Thoracic aorta (tissue), 2 donors: ENCODE results near the gene ENHO. TPM values are rescaled to one million over a fixed set of nuclear protein-coding genes. Genes with fewer than 3 reads are reported as not detected.

ENCODE experiments used
- ATAC-seq: fragments of 150-250 bp; one replicate; pipeline ENCODE4 v1.8.0; 2017; ENCODE audit warnings: low read depth; ENCODE audit not compliant: insufficient number of reproducible peaks, low FRiP score
- DNase-seq: peaks from one replicate; pipeline ENCODE4 v3.0.0-alpha.2; 2020; ENCODE audit warnings: low spot score
- H3K27ac ChIP-seq, 2 donors: fragments of 200-600 bp; sonication (generic); 1 replicate in 1 of 2; 2 replicates in 1 of 2; pipeline ENCODE4 v1.5.1; 2016; ENCODE audit warnings: mild to moderate bottlenecking in 2 of 2, moderate library complexity in 2 of 2
- H3K27me3 ChIP-seq: fragments of 200-600 bp; sonication (generic); replicated peaks from 2 replicates; pipeline ENCODE4 v1.6.0; 2016; ENCODE audit warnings: mild to moderate bottlenecking; ENCODE audit not compliant: insufficient read depth
- H3K36me3 ChIP-seq: fragments of 200-600 bp; sonication (generic); one replicate; pipeline ENCODE4 v1.5.1; 2016
- H3K4me1 ChIP-seq, 2 donors: fragments of 200-600 bp; sonication (generic); 1 replicate in 1 of 2; 2 replicates in 1 of 2; pipeline versions ENCODE4 v1.5.1 to v1.6.0; 2016; ENCODE audit warnings: low read depth in 2 of 2, mild to moderate bottlenecking in 1 of 2; ENCODE audit not compliant: control insufficient read depth in 1 of 2
- H3K4me3 ChIP-seq: fragments of 200-600 bp; sonication (generic); 2 replicates; pipeline ENCODE4 v1.5.1; 2016; ENCODE audit warnings: mild to moderate bottlenecking
- H3K9me3 ChIP-seq: fragments of 200-600 bp; sonication (generic); 2 replicates; pipeline ENCODE4 v1.5.1; 2016
- total RNA-seq, 2 donors: library from RNA; depleted of rRNA; stranded (reverse); fragments of >200 nt; gene quantifications; one replicate each; pipeline versions ENCODE4 v1.1.0 to v1.2.3, GENCODE V29; 2016
- TF ChIP-seq, protein P1 (sequence below): fragments of 200-600 bp; sonication (generic); IDR thresholded peaks from one replicate; pipeline ENCODE4 v1.5.1; 2019; ENCODE audit warnings: antibody characterized with exemption

The ENHO gene
- total RNA-seq, 2 donors from 2014 or later = not detected

DNA sequence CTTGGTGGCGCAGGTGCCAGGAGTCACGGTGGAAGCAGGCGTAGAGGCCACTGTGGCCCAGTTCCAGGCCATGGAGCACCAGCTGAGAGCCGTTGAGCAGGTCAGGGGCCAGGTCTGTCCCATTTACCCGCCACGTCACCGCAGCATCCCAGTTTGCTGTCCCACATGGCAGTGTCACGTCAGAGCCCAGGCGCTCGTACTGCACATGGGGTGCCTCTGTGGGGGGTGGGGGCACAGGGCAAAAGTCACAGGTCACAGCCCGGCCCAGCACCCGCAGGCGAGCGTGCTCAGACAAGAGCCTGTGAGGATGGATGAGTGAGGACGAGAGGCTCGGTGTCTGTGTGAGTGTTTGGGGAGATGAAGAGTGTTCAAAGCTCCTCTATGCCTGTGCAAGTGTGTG lies 41.8 kb upstream of the ENHO start:
- Histone ChIP-seq H3K36me3 (no peaks in the 10 kb centered on the region), H3K9me3 (no peaks in the 10 kb centered on the region), H3K27ac (no peak overlapping the region), H3K27me3 (peaks cover 6% of the 10 kb centered on the region), H3K4me1 (peaks cover 0 to 13% of the 10 kb centered on the region in 2 donors), H3K4me3 (no peak overlapping the region)
- DNase-seq = no peak
- no peak for ATAC-seq
- TF ChIP-seq, protein P1, sequence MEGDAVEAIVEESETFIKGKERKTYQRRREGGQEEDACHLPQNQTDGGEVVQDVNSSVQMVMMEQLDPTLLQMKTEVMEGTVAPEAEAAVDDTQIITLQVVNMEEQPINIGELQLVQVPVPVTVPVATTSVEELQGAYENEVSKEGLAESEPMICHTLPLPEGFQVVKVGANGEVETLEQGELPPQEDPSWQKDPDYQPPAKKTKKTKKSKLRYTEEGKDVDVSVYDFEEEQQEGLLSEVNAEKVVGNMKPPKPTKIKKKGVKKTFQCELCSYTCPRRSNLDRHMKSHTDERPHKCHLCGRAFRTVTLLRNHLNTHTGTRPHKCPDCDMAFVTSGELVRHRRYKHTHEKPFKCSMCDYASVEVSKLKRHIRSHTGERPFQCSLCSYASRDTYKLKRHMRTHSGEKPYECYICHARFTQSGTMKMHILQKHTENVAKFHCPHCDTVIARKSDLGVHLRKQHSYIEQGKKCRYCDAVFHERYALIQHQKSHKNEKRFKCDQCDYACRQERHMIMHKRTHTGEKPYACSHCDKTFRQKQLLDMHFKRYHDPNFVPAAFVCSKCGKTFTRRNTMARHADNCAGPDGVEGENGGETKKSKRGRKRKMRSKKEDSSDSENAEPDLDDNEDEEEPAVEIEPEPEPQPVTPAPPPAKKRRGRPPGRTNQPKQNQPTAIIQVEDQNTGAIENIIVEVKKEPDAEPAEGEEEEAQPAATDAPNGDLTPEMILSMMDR = no peak

DNA sequence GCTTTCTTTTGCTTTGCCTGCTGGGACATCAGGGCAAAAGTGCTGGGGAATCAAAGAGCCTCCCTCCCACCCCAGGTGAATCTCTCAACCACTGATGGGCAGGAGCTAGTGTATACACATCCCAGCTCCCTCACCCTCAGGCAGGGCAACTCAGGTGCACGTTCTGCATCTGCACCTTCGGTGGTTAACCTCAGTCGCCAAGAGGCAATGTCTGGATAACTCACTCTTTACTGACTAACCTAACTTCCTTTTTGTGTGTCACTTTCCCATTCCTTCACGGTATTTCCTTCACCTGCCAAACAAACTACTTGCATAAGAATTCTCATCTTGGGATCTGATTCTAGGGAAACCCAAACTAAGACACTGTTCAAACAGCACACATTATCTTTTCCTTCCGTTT lies 40.5 kb upstream of the ENHO start:
- peaks cover 6% of the 10 kb centered on the region for H3K27me3 ChIP-seq
- ATAC-seq = no peak

DNA sequence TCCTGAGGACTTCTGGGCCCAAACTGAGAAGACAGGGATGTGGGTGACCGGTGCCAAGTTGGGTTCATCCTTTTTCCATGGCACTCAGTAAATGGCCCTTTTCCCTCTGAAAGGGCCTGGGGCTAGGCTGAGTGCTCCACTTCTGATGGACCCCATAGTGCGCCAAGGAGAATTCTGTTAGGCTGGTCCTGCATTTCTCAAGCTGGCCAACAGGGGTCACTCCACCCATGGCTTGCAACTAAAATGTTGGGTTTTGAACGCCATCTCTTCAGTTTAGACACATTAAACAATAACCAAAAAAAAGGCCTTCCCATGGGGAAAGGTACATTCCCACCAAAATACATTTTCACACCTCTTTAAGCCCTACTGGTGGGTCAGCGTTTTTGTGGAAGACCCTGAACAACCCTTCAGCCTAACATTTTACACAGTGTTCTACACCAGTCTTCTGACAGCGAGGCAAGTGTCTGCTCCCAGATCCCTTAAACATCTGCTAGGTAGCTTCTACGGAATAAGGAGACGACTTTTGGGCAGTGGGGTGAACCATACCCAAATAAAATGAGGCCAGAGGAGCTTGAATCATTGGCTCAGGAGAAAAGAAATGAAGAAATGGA lies 39.5 kb upstream of the ENHO start:
- DNase-seq (no peak), ATAC-seq (no peak)
- TF ChIP-seq, protein P1 = peak; percentile 31
- Histone ChIP-seq H3K9me3 (no peaks in the 10 kb centered on the region), H3K4me3 (no peak overlapping the region), H3K27ac (no peak overlapping the region), H3K4me1 (peaks cover 0 to 18% of the 10 kb centered on the region in 2 donors), H3K36me3 (no peaks in the 10 kb centered on the region), H3K27me3 (peaks cover 6% of the 10 kb centered on the region)

More for the DNA sequence above, 40.5 kb upstream of the ENHO start:
- TF ChIP-seq, protein P1 = no peak
- Histone ChIP-seq H3K27ac (no peak overlapping the region), H3K9me3 (no peaks in the 10 kb centered on the region), H3K4me1 (peaks cover 0 to 18% of the 10 kb centered on the region in 2 donors), H3K36me3 (no peaks in the 10 kb centered on the region), H3K4me3 (no peak overlapping the region)
- no peak for DNase-seq

DNA sequence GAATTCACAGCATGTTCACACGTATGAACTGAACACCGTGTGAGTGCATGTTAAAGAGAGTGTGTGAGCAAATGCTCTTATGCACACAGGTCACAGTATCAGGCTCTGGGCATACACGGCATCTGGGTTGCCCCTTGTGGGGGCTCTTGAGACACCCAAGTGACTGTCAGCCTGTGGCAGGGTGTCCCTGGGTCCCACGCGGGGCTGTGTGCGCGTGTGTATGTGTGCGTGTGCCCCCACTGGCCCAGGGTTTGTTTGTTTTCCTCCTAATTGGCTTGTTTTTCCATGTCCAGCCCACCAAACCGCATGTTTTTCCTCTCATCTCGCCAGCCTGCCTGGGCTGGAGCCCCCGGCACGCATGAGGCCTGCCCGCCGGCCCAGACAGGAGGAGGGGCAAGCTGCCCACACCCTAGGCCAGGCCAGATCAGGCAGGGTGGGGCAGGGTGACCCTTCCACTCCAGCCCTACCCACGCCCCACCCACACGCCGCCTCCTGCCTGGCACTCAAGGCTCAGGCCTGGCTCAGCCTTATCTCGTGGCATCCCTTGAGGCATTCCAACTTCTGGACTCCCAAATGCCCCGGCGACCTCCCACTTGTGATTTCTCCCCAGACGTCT lies 37.9 kb upstream of the ENHO start:
- ATAC-seq = no peak
- Histone ChIP-seq H3K27ac (no peak overlapping the region), H3K9me3 (no peaks in the 10 kb centered on the region), H3K4me1 (peaks cover 0 to 18% of the 10 kb centered on the region in 2 donors), H3K4me3 (no peak overlapping the region), H3K27me3 (no peaks in the 10 kb centered on the region), H3K36me3 (no peaks in the 10 kb centered on the region)
- DNase-seq = no peak
- TF ChIP-seq, protein P1 = no peak

DNA sequence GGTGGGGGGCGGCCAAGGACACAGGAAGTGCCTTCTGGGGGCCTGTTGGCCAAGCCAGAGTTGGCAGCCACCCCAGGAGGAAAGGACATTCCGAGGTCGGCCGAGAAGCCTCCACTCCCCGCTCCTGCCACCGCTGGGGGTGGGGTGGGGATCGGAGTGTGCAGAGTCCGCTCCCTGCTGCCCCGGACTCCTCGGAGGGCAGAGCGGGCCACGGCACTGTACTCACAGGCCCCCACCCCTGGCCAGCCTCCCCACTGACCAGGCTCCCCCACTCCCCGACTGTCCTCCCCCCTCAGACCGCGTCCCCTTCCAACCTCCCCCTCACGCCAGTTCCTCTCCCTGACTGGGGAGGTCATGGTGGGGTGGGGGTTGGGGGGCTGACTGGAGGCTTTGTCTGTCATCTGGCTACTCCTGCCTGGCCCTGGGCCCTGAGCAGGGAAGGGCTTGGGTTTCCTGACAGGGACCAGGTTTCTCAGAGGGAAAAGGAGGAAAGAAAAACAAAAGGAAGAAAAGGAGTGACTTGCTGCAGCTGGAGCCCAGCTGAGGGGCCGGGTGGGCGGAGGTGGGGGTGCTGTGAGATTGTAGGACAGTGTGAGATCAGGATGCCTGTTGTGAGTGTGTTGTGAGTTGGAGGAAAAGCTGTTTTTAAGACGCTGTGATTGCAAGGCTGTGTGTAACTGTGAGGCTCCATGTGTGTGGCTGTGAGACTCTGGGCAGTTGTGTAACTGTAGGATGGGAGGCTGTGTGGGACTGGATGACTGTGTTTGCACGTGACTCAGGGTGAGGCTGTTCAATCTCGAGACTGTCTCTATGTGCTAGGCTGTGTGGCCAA lies 37.0 kb upstream of the ENHO start:
- TF ChIP-seq, protein P1 = no peak
- peaks cover 0 to 18% of the 10 kb centered on the region in 2 donors for H3K4me1 ChIP-seq
- H3K27me3 ChIP-seq = no peaks in the 10 kb centered on the region
- no peaks in the 10 kb centered on the region for H3K36me3 ChIP-seq
- ATAC-seq (no peak), DNase-seq (no peak)
- no peaks in the 10 kb centered on the region for H3K9me3 ChIP-seq
- H3K4me3 ChIP-seq = no peak overlapping the region
- H3K27ac ChIP-seq = no peak overlapping the region
